Right lobe of liver (tissue), 6 donors: ENCODE results near the gene MRPL2. TPM values are rescaled to one million over a fixed set of nuclear protein-coding genes. Genes with fewer than 3 reads are reported as not detected.

Source experiments
- ATAC-seq, 4 donors: fragments of 200-7000 bp; cut with Tn5 transposase; one replicate each; pipeline ENCODE4 v1.9.1; 2020; ENCODE audit warnings: mild to moderate bottlenecking in 4 of 4, moderate library complexity in 4 of 4
- DNase-seq, 3 donors: peaks; one replicate each; pipeline ENCODE4 v3.0.0-alpha.2; 2020
- H3K27ac ChIP-seq, 3 donors: fragments of 200-600 bp; one replicate each; pipeline ENCODE4 v1.8.0; 2022
- H3K27me3 ChIP-seq, 2 donors: fragments of 200-600 bp; one replicate each; pipeline ENCODE4 v1.8.0; 2022
- H3K36me3 ChIP-seq, 4 donors: fragments of 200-600 bp; sonication (generic) in 1 of 4; one replicate each; pipeline versions ENCODE4 v1.5.1 to v1.8.0; 2017 to 2022; ENCODE audit warnings: control low read depth in 1 of 4
- H3K4me1 ChIP-seq, 4 donors: fragments of 200-600 bp; sonication (generic) in 1 of 4; one replicate each; pipeline versions ENCODE4 v1.5.1 to v1.8.0; 2017 to 2022; ENCODE audit warnings: control low read depth in 1 of 4
- H3K4me3 ChIP-seq, 3 donors: fragments of 200-600 bp; one replicate each; pipeline ENCODE4 v1.8.0; 2022
- H3K9me3 ChIP-seq, 4 donors: fragments of 200-600 bp; sonication (generic) in 1 of 4; one replicate each; pipeline versions ENCODE4 v1.5.1 to v1.8.0; 2017 to 2022; ENCODE audit warnings: control low read depth in 1 of 4
- CTCF ChIP-seq, 4 donors: fragments of 200-600 bp in 3 of 4; fragments of 450-650 bp in 1 of 4; IDR thresholded peaks; one replicate each; pipeline versions ENCODE4 v1.5.1 to v1.8.0; 2016 to 2022; ENCODE audit warnings: antibody characterized with exemption in 4 of 4, mild to moderate bottlenecking in 2 of 4
- POLR2A ChIP-seq: fragments of 450-650 bp; IDR thresholded peaks from one replicate; pipeline ENCODE4 v1.6.1; 2017; ENCODE audit warnings: antibody characterized with exemption, mild to moderate bottlenecking
- WGBS: methylation state at CpG from one replicate; pipeline ENCODE4 v1.1.6; 2018; ENCODE audit warnings: low coverage, low lambda C conversion rate; ENCODE audit not compliant: insufficient coverage; ENCODE audit errors: missing lambda C conversion rate; 5-methylcytosine and 5-hydroxymethylcytosine counted together
- intact Hi-C, 2 donors: fragments of 100-400 bp; cut with DNase I; formaldehyde crosslinking; loops; one replicate each; pipeline versions ENCODE4 v1.11.2 to v1.14.1; 2022
- total RNA-seq, 6 experiments: library from RNA; depleted of rRNA in 2 of 6; stranded (reverse); fragments of >200 nt in 2 of 6; fragmentation: NEBNext Ultra II Directional in 3 of 6; extraction: Animal tissue kit (Norgen Biotek cat#: 25700) in 3 of 6; gene quantifications; one replicate each; pipeline versions ENCODE4 v1.1.0 to v1.2.4, GENCODE V29; 2016 to 2023
- donor health status: DM: no; HTN: yes; CAD: no.
- donor health status: DM: no; HTN: no; CAD: no.
- donor health status: DM: no; HTN: no; CAD: no.
- donor health status: DM: no; HTN: yes; CAD: no.
- donor health status: DM: no; HTN: yes; CAD: no.

MRPL2 gene
- total RNA-seq, 6 experiments from 2014 or later: 41.6 to 63.1 (median 60.4) TPM

GRCh38 chr6:43074847-43075669, 15.8 kb upstream of the MRPL2 start:
- Histone ChIP-seq H3K27me3 (no peaks in the 10 kb centered on the region), H3K4me3 (no peak overlapping the region), H3K27ac (no peak overlapping the region), H3K9me3 (no peaks in the 10 kb centered on the region), H3K4me1 (peaks cover 0 to 5% (median under 1%) of the 10 kb centered on the region in 4 donors), H3K36me3 (peaks cover 0 to 40% (median 12%) of the 10 kb centered on the region in 4 donors)
- WGBS: 69% methylated on average over 2 of the region's 6 CpGs
- TF ChIP-seq CTCF (IDR thresholded peaks at IDR 0.05): no peak
- no peak for TF ChIP-seq POLR2A
- ATAC-seq: peak in 1 of 4 donors; percentile 4
- intact Hi-C loops: no loop called here
- no peak for DNase-seq

GRCh38 chr6:43070028-43070632, 10.9 kb upstream of the MRPL2 start:
- H3K4me1 ChIP-seq: no peaks in the 10 kb centered on the region
- no peaks in the 10 kb centered on the region for H3K9me3 ChIP-seq
- no peak overlapping the region for H3K27ac ChIP-seq
- H3K27me3 ChIP-seq: no peaks in the 10 kb centered on the region
- TF ChIP-seq POLR2A: no peak
- TF ChIP-seq CTCF (IDR thresholded peaks at IDR 0.05): peak in 3 of 4 donors; percentile 17 to 35 (median 33)
- H3K4me3 ChIP-seq: no peak overlapping the region
- ATAC-seq: peak in 3 of 4 donors; percentile 37 to 51 (median 46)
- no peak for DNase-seq
- 52% methylated on average over 4 of the region's 6 CpGs for WGBS
- H3K36me3 ChIP-seq: peaks cover 0 to 63% (median 24%) of the 10 kb centered on the region in 4 donors
- intact Hi-C loops: no loop called here

GRCh38 chr6:43062818-43063217, 3.6 kb upstream of the MRPL2 start:
- 80% methylated on average over 1 of the region's 12 CpGs for WGBS
- peak in 1 of 3 donors; percentile 45 for DNase-seq
- Histone ChIP-seq H3K9me3 (no peaks in the 10 kb centered on the region), H3K36me3 (peaks cover 0 to 40% (median 14%) of the 10 kb centered on the region in 4 donors), H3K4me3 (no peak overlapping the region), H3K27ac (no peak overlapping the region), H3K4me1 (peaks cover 0 to 26% (median 9%) of the 10 kb centered on the region in 4 donors), H3K27me3 (no peaks in the 10 kb centered on the region)
- intact Hi-C loops: no loop called here
- no peak for ATAC-seq
- TF ChIP-seq POLR2A: no peak
- no peak for TF ChIP-seq CTCF (IDR thresholded peaks at IDR 0.05)

- H3K9me3 ChIP-seq: no peaks in the 10 kb centered on the region
- WGBS: 46% methylated on average over 1 of the region's 2 CpGs
- TF ChIP-seq CTCF (IDR thresholded peaks at IDR 0.05): no peak
- TF ChIP-seq POLR2A: no peak
- DNase-seq (no peak), ATAC-seq (no peak)
- H3K27ac ChIP-seq: no peak overlapping the region
- peak overlapping the region in 2 of 3 donors; percentile 77 to 98 for H3K4me3 ChIP-seq
- intact Hi-C loops: no loop called here
- H3K4me1 ChIP-seq: peaks cover 0 to 26% (median 9%) of the 10 kb centered on the region in 4 donors
- peaks cover 0 to 37% (median 14%) of the 10 kb centered on the region in 4 donors for H3K36me3 ChIP-seq
- H3K27me3 ChIP-seq: no peaks in the 10 kb centered on the region
These were observed 2.6 kb upstream of the MRPL2 start for GRCh38 chr6:43061861-43062260.
